Neural crest cell (in vitro differentiated cells): Measurements from ENCODE around the gene PDZD4. TPM values are rescaled to one million over a fixed set of nuclear protein-coding genes. Genes with fewer than 3 reads are reported as not detected.

Experiments
- DNase-seq: peaks from one replicate; pipeline ENCODE4 v3.0.0; 2021; ENCODE audit warnings: low read depth, mixed read lengths, low spot score
- H3K27ac Mint-ChIP-seq: one replicate; pipeline ENCODE4 v1.8.0; 2021; ENCODE audit warnings: mild to moderate bottlenecking, mixed read lengths; ENCODE audit not compliant: unreplicated experiment
- H3K27me3 Mint-ChIP-seq: 2 replicates; pipeline ENCODE4 v1.8.0; 2021; ENCODE audit warnings: low read depth, mild to moderate bottlenecking, mixed read lengths
- H3K36me3 Mint-ChIP-seq: 2 replicates; pipeline ENCODE4 v1.8.0; 2021; ENCODE audit warnings: low read depth, mild to moderate bottlenecking, mixed read lengths
- H3K4me1 Mint-ChIP-seq: 2 replicates; pipeline ENCODE4 v1.8.0; 2021; ENCODE audit warnings: mixed read lengths
- H3K4me3 Mint-ChIP-seq: one replicate; pipeline ENCODE4 v1.8.0; 2021; ENCODE audit warnings: mild to moderate bottlenecking, mixed read lengths
- H3K9me3 Mint-ChIP-seq: 2 replicates; pipeline ENCODE4 v1.8.0; 2021; ENCODE audit warnings: mixed read lengths
- CTCF ChIP-seq: fragments of 200-600 bp; sonication (generic); conservative IDR thresholded peaks from 2 replicates; pipeline ENCODE4 v1.5.0; 2021; ENCODE audit warnings: antibody characterized with exemption, mild to moderate bottlenecking
- total RNA-seq: library from RNA; stranded (reverse); gene quantifications from 2 replicates; pipeline ENCODE4 v1.2.1, GENCODE V29; 2021

PDZD4 gene
- total RNA-seq, 1 donor from 2014 or later = 52.5 TPM

GRCh38 chrX:153827016-153827415 is 3.3 kb downstream of the PDZD4 start:
- H3K27ac Mint-ChIP-seq = no peak overlapping the region
- H3K27me3 Mint-ChIP-seq = no peaks in the 10 kb centered on the region
- no peaks in the 10 kb centered on the region for H3K9me3 Mint-ChIP-seq
- H3K36me3 Mint-ChIP-seq = peaks cover 5% of the 10 kb centered on the region
- H3K4me1 Mint-ChIP-seq = peaks cover 17% of the 10 kb centered on the region
- H3K4me3 Mint-ChIP-seq = peak overlapping the region; percentile 78
- no peak for TF ChIP-seq CTCF
- no peak for DNase-seq

- no peak for TF ChIP-seq CTCF
These were observed 5.3 kb downstream of the PDZD4 start for GRCh38 chrX:153825042-153825441.

DNA sequence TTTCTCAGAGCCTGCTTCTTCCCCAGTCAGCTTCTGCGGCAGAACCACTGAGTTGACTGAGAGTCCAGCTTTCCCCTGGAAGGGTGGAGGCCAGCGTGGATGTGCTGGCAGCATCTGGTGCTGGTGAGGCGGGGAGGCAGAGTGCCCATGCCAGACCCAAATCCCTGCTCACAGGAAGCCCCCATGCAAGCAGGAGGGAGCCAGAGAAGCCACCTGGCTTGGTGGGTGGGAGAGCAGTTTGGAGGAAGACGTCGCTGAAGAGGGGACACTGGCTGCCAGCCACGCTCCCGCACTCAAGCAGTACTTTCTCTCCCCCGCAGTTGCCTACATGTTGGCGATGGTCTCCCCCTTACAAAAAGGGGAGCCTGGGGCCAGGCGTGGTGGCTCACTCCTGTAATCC is 6.0 kb downstream of the PDZD4 start:
- peaks cover 5% of the 10 kb centered on the region for H3K36me3 Mint-ChIP-seq
- peaks cover 25% of the 10 kb centered on the region for H3K4me1 Mint-ChIP-seq
- no peak overlapping the region for H3K27ac Mint-ChIP-seq
- no peaks in the 10 kb centered on the region for H3K27me3 Mint-ChIP-seq
- H3K4me3 Mint-ChIP-seq = no peak overlapping the region
- TF ChIP-seq CTCF = no peak
- no peaks in the 10 kb centered on the region for H3K9me3 Mint-ChIP-seq
- no peak for DNase-seq

More at GRCh38 chrX:153825042-153825441, 5.3 kb downstream of the PDZD4 start:
- Mint-ChIP-seq H3K4me1 (peaks cover 21% of the 10 kb centered on the region), H3K4me3 (no peak overlapping the region), H3K27me3 (no peaks in the 10 kb centered on the region), H3K36me3 (peaks cover 5% of the 10 kb centered on the region), H3K27ac (no peak overlapping the region), H3K9me3 (no peaks in the 10 kb centered on the region)
- no peak for DNase-seq

DNA sequence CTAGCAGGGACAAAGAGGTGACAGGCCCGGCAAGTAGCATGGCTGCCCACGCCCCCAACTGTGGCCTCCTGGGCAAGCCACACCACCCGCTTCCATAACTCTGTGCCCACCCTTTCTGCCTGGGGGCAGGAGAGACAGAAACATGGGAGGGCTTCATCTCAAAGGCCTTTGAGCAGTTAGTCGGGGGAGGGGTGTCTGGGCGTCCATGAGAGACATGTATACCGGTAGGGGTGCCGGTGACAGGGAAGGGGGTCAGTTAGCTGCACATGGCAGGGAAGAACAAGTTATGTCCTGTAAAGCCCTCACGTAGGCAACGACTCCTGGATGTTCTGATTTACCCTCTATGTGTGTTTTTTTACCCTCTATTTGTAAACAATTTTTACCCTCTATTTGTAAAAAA is 9.3 kb downstream of the PDZD4 start:
- no peak overlapping the region for H3K27ac Mint-ChIP-seq
- TF ChIP-seq CTCF = no peak
- H3K4me1 Mint-ChIP-seq = peaks cover 26% of the 10 kb centered on the region
- no peak for DNase-seq
- H3K4me3 Mint-ChIP-seq = no peak overlapping the region
- H3K9me3 Mint-ChIP-seq = no peaks in the 10 kb centered on the region
- H3K27me3 Mint-ChIP-seq = no peaks in the 10 kb centered on the region
- H3K36me3 Mint-ChIP-seq = no peaks in the 10 kb centered on the region

- Mint-ChIP-seq H3K36me3 (no peaks in the 10 kb centered on the region), H3K4me1 (peaks cover 26% of the 10 kb centered on the region), H3K4me3 (no peak overlapping the region), H3K9me3 (no peaks in the 10 kb centered on the region), H3K27me3 (no peaks in the 10 kb centered on the region), H3K27ac (no peak overlapping the region)
- no peak for TF ChIP-seq CTCF
- DNase-seq = no peak
These were observed 9.7 kb downstream of the PDZD4 start for GRCh38 chrX:153820601-153821000.
